Measurements from ENCODE around the gene C19orf38.

The C19orf38 gene

DNA sequence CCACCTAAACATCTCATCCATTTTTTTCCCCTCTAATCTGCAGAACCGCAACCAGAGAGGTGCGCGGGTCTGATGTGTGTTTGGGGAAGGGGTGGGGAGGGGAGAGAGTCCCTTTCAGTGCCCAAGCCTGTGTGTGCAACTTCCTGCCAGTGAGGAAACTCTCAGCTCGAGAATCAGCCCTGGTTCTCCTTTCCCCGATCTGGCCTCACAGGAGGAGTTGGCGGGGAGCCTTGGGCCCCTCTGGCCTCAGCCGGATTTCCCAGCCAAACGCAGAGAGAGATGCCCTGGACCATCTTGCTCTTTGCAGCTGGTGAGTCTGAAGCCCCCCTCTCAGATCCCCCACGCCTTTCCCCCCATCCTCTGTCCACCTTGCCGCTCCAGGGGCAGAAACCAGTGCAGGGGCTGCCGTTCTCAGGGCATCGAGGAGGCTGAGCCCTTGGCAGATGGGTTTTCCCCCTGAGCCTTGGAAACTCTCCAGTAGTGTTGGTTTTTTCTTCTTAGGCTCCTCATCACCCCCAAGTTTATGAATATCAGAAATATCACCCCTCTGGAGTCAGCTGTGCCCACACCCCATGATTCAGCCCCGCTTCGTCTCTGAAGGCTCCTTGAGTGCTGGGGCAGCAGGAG lies at the start of gene C19orf38:
Gene C19orf38 (plus strand): TSS at position 186 of the 627 bp plus-strand sequence. CDS start 94 bp downstream, at position 280.
- no peak for DNase-seq (ENCODE audit: low spot score)
- TF ChIP-seq, protein P1, sequence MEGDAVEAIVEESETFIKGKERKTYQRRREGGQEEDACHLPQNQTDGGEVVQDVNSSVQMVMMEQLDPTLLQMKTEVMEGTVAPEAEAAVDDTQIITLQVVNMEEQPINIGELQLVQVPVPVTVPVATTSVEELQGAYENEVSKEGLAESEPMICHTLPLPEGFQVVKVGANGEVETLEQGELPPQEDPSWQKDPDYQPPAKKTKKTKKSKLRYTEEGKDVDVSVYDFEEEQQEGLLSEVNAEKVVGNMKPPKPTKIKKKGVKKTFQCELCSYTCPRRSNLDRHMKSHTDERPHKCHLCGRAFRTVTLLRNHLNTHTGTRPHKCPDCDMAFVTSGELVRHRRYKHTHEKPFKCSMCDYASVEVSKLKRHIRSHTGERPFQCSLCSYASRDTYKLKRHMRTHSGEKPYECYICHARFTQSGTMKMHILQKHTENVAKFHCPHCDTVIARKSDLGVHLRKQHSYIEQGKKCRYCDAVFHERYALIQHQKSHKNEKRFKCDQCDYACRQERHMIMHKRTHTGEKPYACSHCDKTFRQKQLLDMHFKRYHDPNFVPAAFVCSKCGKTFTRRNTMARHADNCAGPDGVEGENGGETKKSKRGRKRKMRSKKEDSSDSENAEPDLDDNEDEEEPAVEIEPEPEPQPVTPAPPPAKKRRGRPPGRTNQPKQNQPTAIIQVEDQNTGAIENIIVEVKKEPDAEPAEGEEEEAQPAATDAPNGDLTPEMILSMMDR (IDR thresholded peaks at IDR 0.05; ENCODE audit: extremely low read depth, missing control alignments): no peak

DNA sequence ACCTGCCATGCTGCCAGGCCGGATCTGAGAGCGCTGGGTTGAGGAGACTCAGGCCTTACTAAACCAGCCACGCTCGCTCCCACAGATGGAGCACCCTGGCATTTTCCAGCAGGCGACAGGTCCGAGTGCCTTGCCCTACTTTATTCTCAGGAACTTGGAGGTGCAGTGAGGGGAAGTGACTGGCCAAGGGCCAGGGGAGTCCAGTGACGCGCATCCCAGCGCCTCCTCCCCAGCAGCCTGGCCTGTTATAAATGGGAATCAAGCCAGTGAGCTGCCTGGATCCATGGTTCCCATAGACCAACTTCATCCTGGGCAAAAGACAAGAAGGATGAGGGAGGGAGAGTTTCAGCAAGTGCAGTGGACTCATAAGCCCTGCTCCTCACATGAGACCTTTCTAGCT lies 47.7 kb upstream of the C19orf38 start:
- TF ChIP-seq, protein P1 (IDR thresholded peaks at IDR 0.05; ENCODE audit: extremely low read depth, missing control alignments): no peak
- DNase-seq (ENCODE audit: low spot score): no peak

DNA sequence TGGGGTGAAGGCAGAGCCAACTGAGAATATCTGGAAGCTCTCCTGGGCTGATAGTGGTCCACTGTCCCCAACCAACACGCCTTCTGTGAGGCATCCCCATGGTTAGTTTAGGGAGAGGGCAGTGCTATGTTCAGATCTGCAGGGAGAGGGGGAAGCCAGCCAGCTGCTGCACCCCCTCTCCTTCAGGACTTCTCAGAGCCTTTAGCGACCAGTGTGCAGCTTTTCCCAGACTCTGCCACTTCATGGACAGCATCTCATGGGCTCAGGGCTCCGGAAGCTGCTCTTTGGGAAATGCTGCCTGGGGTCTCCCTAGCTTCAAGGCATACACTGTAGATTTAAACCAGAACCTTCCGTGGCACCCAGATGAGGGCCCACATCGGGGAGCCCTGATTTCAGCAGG lies 45.7 kb upstream of the C19orf38 start:
- DNase-seq (ENCODE audit: low spot score): no peak
- TF ChIP-seq, protein P1 (IDR thresholded peaks at IDR 0.05; ENCODE audit: extremely low read depth, missing control alignments): no peak

GRCh38 chr19:10803252-10803651 lies 45.0 kb upstream of the C19orf38 start:
- no peak for DNase-seq (ENCODE audit: low spot score)
- TF ChIP-seq, protein P1 (IDR thresholded peaks at IDR 0.05; ENCODE audit: extremely low read depth, missing control alignments): no peak

- TF ChIP-seq, protein P1 (IDR thresholded peaks at IDR 0.05; ENCODE audit: extremely low read depth, missing control alignments): no peak
- DNase-seq (ENCODE audit: low spot score): no peak
Observed at GRCh38 chr19:10805065-10805757, 43.0 kb upstream of the C19orf38 start.

DNA sequence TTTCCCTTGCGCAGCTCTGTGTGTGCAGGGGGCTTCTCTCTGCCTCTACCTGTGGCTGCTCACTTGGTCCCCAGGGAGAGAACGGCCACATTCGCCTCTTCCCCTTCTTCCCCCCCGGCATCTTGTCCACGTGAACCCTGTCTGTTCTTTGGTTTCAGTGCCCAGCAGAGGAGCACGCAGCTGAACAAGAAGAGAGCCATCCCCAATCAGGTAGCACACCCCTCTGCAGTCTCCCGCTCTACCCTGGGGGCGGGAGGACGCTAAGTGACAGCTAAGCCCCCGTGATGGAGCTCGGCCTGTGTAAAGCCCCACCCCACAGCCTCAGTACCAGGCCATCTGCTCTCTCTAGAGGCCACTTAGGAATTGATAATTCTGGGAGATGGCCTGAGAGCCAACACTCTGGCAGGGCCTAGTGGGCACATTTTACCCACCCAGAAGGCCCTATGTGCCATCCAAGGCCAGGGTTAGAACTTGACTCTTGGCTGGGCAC lies 42.4 kb upstream of the C19orf38 start:
- no peak for DNase-seq (ENCODE audit: low spot score)
- TF ChIP-seq, protein P1 (IDR thresholded peaks at IDR 0.05; ENCODE audit: extremely low read depth, missing control alignments): no peak

GRCh38 chr19:10808937-10809649 lies 39.1 kb upstream of the C19orf38 start:
- TF ChIP-seq, protein P1 (IDR thresholded peaks at IDR 0.05; ENCODE audit: extremely low read depth, missing control alignments): no peak
- no peak for DNase-seq (ENCODE audit: low spot score)

All from GM20000 (cell line).